H1 (cell line): ENCODE results near the gene MAST2. TPM values are rescaled to one million over a fixed set of nuclear protein-coding genes. Genes with fewer than 3 reads are reported as not detected.

ENCODE experiments used
- CTCF ChIA-PET: fragments of 300-600 bp; sonication (Branson Sonifier 250); formaldehyde crosslinking; loops from one replicate; lab custom pipeline; 2021; ENCODE audit not compliant: partially characterized antibody; lab: Charles Lee
- POLR2A ChIA-PET: fragments of 300-600 bp; sonication (Branson Sonifier 250); formaldehyde crosslinking; loops from one replicate; lab custom pipeline; 2021; ENCODE audit warnings: inconsistent platforms; ENCODE audit not compliant: partially characterized antibody; lab: Charles Lee
- DNase-seq, 2 experiments: peaks; one replicate each; pipeline versions ENCODE4 v3.0.0 to v3.0.0-alpha.2; 2010 to 2022; ENCODE audit warnings: low spot score in 2 of 2, low read depth in 1 of 2, mixed read lengths in 1 of 2
- FAIRE-seq: peaks from 2 replicates; lab custom pipeline; 2011; peaks lifted over from hg19 to GRCh38; lab: Jason Lieb, UNC
- H2AFZ ChIP-seq: 2 replicates; pipeline ENCODE4 v1.8.1; 2012; ENCODE audit warnings: low read length, inconsistent platforms
- H2AK5ac ChIP-seq: 2 replicates; pipeline ENCODE4 v1.6.1; 2013; ENCODE audit warnings: low read depth, low read length
- H2BK120ac ChIP-seq: replicated peaks from 2 replicates; pipeline ENCODE3; 2013; ENCODE audit warnings: low read depth, low read length, inconsistent platforms
- H2BK12ac ChIP-seq: 2 replicates; pipeline ENCODE4 v1.6.1; 2013; ENCODE audit warnings: low read depth, low read length
- H2BK15ac ChIP-seq: 2 replicates; pipeline ENCODE4 v1.6.1; 2013; ENCODE audit warnings: low read length
- H2BK20ac ChIP-seq: 2 replicates; pipeline ENCODE4 v1.6.1; 2013; ENCODE audit warnings: low read length
- H2BK5ac ChIP-seq: 2 replicates; pipeline ENCODE4 v1.6.1; 2013; ENCODE audit warnings: low read depth, low read length
- H3K14ac ChIP-seq: 2 replicates; pipeline ENCODE4 v1.6.1; 2013; ENCODE audit warnings: inconsistent platforms; ENCODE audit not compliant: insufficient read length
- H3K18ac ChIP-seq: 2 replicates; pipeline ENCODE4 v1.6.1; 2013; ENCODE audit warnings: low read length; ENCODE audit errors: extremely low read depth
- H3K23ac ChIP-seq: 2 replicates; pipeline ENCODE4 v1.6.1; 2013; ENCODE audit warnings: inconsistent platforms; ENCODE audit not compliant: insufficient read length
- H3K23me2 ChIP-seq: 2 replicates; pipeline ENCODE4 v1.6.1; 2013; ENCODE audit warnings: low read depth, low read length
- H3K27ac ChIP-seq: 2 replicates; pipeline ENCODE4 v1.6.1; 2011; ENCODE audit warnings: low read depth, low read length, inconsistent platforms
- H3K27me3 ChIP-seq, 4 experiments: replicated peaks in 1 of 4; 1 replicate in 1 of 4; 2 replicates in 3 of 4; pipeline versions ENCODE4 v1.6.1 to v1.8.1; 2011 to 2013; ENCODE audit warnings: low read length in 3 of 4, mild to moderate bottlenecking in 3 of 4, inconsistent platforms in 2 of 4, mixed read lengths in 2 of 4, moderate library complexity in 1 of 4; ENCODE audit not compliant: control insufficient read depth in 3 of 4, insufficient read depth in 3 of 4; ENCODE audit errors: extremely low read depth in 1 of 4
- H3K36me3 ChIP-seq, 4 experiments: 2 replicates each; pipeline versions ENCODE4 v1.6.1 to v1.8.1; 2011 to 2013; ENCODE audit warnings: mild to moderate bottlenecking in 4 of 4, low read length in 3 of 4, moderate library complexity in 2 of 4, control low read depth in 1 of 4, inconsistent platforms in 1 of 4; ENCODE audit not compliant: insufficient read depth in 4 of 4, control insufficient read depth in 2 of 4
- H3K4ac ChIP-seq: replicated peaks from 2 replicates; pipeline ENCODE3; 2013; ENCODE audit warnings: low read length, low read depth, mixed read lengths, inconsistent platforms; ENCODE audit not compliant: insufficient read length
- H3K4me1 ChIP-seq, 4 experiments: replicated peaks in 1 of 4; 1 replicate in 1 of 4; 2 replicates in 3 of 4; pipeline versions ENCODE4 v1.6.1 to v1.8.1; 2011 to 2013; ENCODE audit warnings: low read length in 3 of 4, inconsistent platforms in 2 of 4, mixed read lengths in 1 of 4; ENCODE audit not compliant: insufficient read depth in 4 of 4, control insufficient read depth in 3 of 4
- H3K4me2 ChIP-seq, 2 experiments: 2 replicates each; pipeline versions ENCODE4 v1.6.1 to v1.8.1; 2011 to 2013; ENCODE audit warnings: low read depth in 2 of 2, low read length in 2 of 2, control low read depth in 1 of 2, inconsistent platforms in 1 of 2, mild to moderate bottlenecking in 1 of 2; ENCODE audit not compliant: insufficient read depth in 1 of 2
- H3K4me3 ChIP-seq, 4 experiments: fragments of 200-600, 300-600 bp in 1 of 4; sonication (generic), shearing (Covaris generic), sonication (Bioruptor Twin) in 1 of 4; 2 replicates each; pipeline versions ENCODE4 v1.5.1 to v1.8.1; 2011 to 2016; ENCODE audit warnings: low read length in 4 of 4, low read depth in 3 of 4, control low read depth in 2 of 4, inconsistent platforms in 2 of 4, mild to moderate bottlenecking in 2 of 4, mixed read lengths in 1 of 4, moderate library complexity in 1 of 4; ENCODE audit not compliant: insufficient read depth in 2 of 4; ENCODE audit errors: extremely low read depth in 1 of 4
- H3K56ac ChIP-seq: replicated peaks from 2 replicates; pipeline ENCODE3; 2013; ENCODE audit warnings: low read depth, mild to moderate bottlenecking, mixed read lengths, low read length, inconsistent platforms; ENCODE audit not compliant: insufficient read length
- H3K79me1 ChIP-seq: 2 replicates; pipeline ENCODE4 v1.6.1; 2013; ENCODE audit warnings: low read depth, low read length, control low read depth
- H3K79me2 ChIP-seq, 2 experiments: 2 replicates each; pipeline versions ENCODE4 v1.6.1 to v1.8.1; 2012 to 2013; ENCODE audit warnings: low read length in 2 of 2, mild to moderate bottlenecking in 2 of 2, inconsistent platforms in 1 of 2; ENCODE audit not compliant: insufficient read depth in 2 of 2, control insufficient read depth in 1 of 2
- H3K9ac ChIP-seq, 4 experiments: replicated peaks in 1 of 4; 1 replicate in 1 of 4; 2 replicates in 3 of 4; pipeline versions ENCODE4 v1.6.1 to v1.8.1; 2011 to 2013; ENCODE audit warnings: low read depth in 3 of 4, low read length in 3 of 4, control low read depth in 2 of 4, mild to moderate bottlenecking in 2 of 4, moderate library complexity in 2 of 4, inconsistent platforms in 1 of 4; ENCODE audit errors: extremely low read depth in 1 of 4
- H3K9me3 ChIP-seq, 2 experiments: 2 replicates each; pipeline versions ENCODE4 v1.6.1 to v1.8.1; 2012 to 2013; ENCODE audit warnings: mild to moderate bottlenecking in 2 of 2, moderate library complexity in 2 of 2, control low read depth in 1 of 2, inconsistent platforms in 1 of 2, low read depth in 1 of 2, low read length in 1 of 2, mixed read lengths in 1 of 2; ENCODE audit not compliant: insufficient read depth in 2 of 2
- H4K20me1 ChIP-seq, 2 experiments: replicated peaks in 1 of 2; 2 replicates each; pipeline versions ENCODE3 to v1.8.1; 2011 to 2013; ENCODE audit warnings: inconsistent platforms in 2 of 2, low read length in 2 of 2, mild to moderate bottlenecking in 1 of 2; ENCODE audit not compliant: insufficient read depth in 2 of 2, control insufficient read depth in 1 of 2
- H4K5ac ChIP-seq: 2 replicates; pipeline ENCODE4 v1.6.1; 2013; ENCODE audit warnings: low read length, low read depth, mixed read lengths, inconsistent platforms; ENCODE audit not compliant: insufficient read length
- H4K8ac ChIP-seq: 2 replicates; pipeline ENCODE4 v1.8.0; 2013; ENCODE audit warnings: mild to moderate bottlenecking, moderate library complexity, low read length, inconsistent platforms; ENCODE audit not compliant: insufficient read depth; ENCODE audit errors: extremely low read depth
- H4K91ac ChIP-seq: replicated peaks from 2 replicates; pipeline ENCODE3; 2013; ENCODE audit warnings: low read length, mixed read lengths, inconsistent platforms; ENCODE audit not compliant: insufficient read length
- ASH2L ChIP-seq: fragments of 200-600, 300-600 bp; sonication (generic); IDR thresholded peaks from one replicate; pipeline ENCODE4 v1.7.1; 2017; ENCODE audit warnings: low read length
- ATF2 ChIP-seq: IDR thresholded peaks from 2 replicates; pipeline ENCODE4 v1.6.1; 2012; ENCODE audit warnings: low read length, inconsistent platforms
- WGBS, 2 experiments: shearing (Covaris generic) in 1 of 2; methylation state at CpG; one replicate each; pipeline versions ENCODE4 v1.1.6 to v1.1.7; 2013 to 2015; ENCODE audit warnings: low lambda C conversion rate in 2 of 2, mixed read lengths in 2 of 2, inconsistent platforms in 1 of 2, low coverage in 1 of 2, missing lambda C conversion rate in 1 of 2; ENCODE audit not compliant: insufficient replicate concordance in 2 of 2, insufficient coverage in 1 of 2, insufficient read length in 1 of 2; ENCODE audit errors: extremely low coverage in 1 of 2, missing lambda C conversion rate in 1 of 2; 5-methylcytosine and 5-hydroxymethylcytosine counted together
- polyA plus RNA-seq, 7 experiments: library from polyadenylated mRNA; depleted of rRNA in 3 of 7; stranded (reverse) in 5 of 7; unstranded in 2 of 7; fragments of >200 nt in 5 of 7; fragments of 200-250 nt in 2 of 7; gene quantifications; 1 replicate in 5 of 7; 2 replicates in 1 of 7; 4 replicates in 1 of 7; pipeline versions ENCODE4 v1.2.1 to v1.2.3, GENCODE V29; 2011 to 2013; ENCODE audit warnings: missing spikeins in 2 of 7, mixed read lengths in 2 of 7
- total RNA-seq: library from RNA; stranded (reverse); fragmentation: NEBNext Ultra II Directional; extraction: Animal tissue kit (Norgen Biotek cat#: 25700); gene quantifications from 2 replicates; pipeline ENCODE4 v1.2.1, GENCODE V29; 2021

Gene MAST2
- total and polyA plus RNA-seq, 2 of the 8 experiments (the other 6 are each of a cell fraction or from before 2014, with no cell fraction given) = 20.5 to 35.4 TPM

- H3K4me2 ChIP-seq = no peak overlapping the region
- H3K4ac ChIP-seq = no peak overlapping the region
- no peaks in the 10 kb centered on the region for H3K79me1 ChIP-seq
- no peak overlapping the region for H3K23ac ChIP-seq
- H2BK12ac ChIP-seq = no peak overlapping the region
- no peak for TF ChIP-seq ASH2L
- no peak for TF ChIP-seq ATF2
- ChIA-PET CTCF (no interaction called here), POLR2A (no interaction called here)
- H4K8ac ChIP-seq = no peak overlapping the region
- H3K9me3 ChIP-seq = peaks cover 0 to 4% of the 10 kb centered on the region in 2 experiments; a peak in 2 of 4 replicates
- H3K18ac ChIP-seq = no peak overlapping the region
- H2AFZ ChIP-seq = no peak overlapping the region
- no peak overlapping the region for H3K4me3 ChIP-seq
- peaks cover 0 to 12% (median 4%) of the 10 kb centered on the region in 4 experiments; a peak in 5 of 8 replicates for H3K36me3 ChIP-seq
- H4K91ac ChIP-seq = no peak overlapping the region
- H3K4me1 ChIP-seq = no peaks in the 10 kb centered on the region; a peak in 1 of 7 replicates
- H2BK20ac ChIP-seq = no peak overlapping the region
- 92% methylated on average over 5 of the region's 5 CpGs; no CpG with 5 or more reads in 1 of the 2 experiments for WGBS, 2 experiments
- no peak overlapping the region for H2BK5ac ChIP-seq
- no peaks in the 10 kb centered on the region for H4K20me1 ChIP-seq
- H3K27ac ChIP-seq = no peak overlapping the region
- H2AK5ac ChIP-seq = no peak overlapping the region
- no peak overlapping the region for H2BK15ac ChIP-seq
- no peaks in the 10 kb centered on the region for H3K27me3 ChIP-seq
- H3K14ac ChIP-seq = no peak overlapping the region
- H3K79me2 ChIP-seq = no peaks in the 10 kb centered on the region
- DNase-seq (peak in 1 of 2 experiments; percentile 20), FAIRE-seq (no peak)
- no peak overlapping the region for H4K5ac ChIP-seq
- no peak overlapping the region for H3K9ac ChIP-seq
- no peaks in the 10 kb centered on the region for H3K23me2 ChIP-seq
- H3K56ac ChIP-seq = no peak overlapping the region
- no peak overlapping the region for H2BK120ac ChIP-seq
Observed at GRCh38 chr1:46056325-46056724, 252.9 kb downstream of the MAST2 start.
